HCT116 (cell line): ENCODE results near the gene CRB1.

Experiments used
- EGR1 ChIP-seq: IDR thresholded peaks from 2 replicates; pipeline ENCODE4 v1.6.1; 2012; ENCODE audit warnings: low read depth
- EZH2 ChIP-seq: fragments of 200-600 bp; sonication (generic); IDR thresholded peaks from 2 replicates; pipeline ENCODE4 v1.6.1; 2017; ENCODE audit warnings: antibody characterized with exemption, mixed run types
- FOSL1 ChIP-seq: IDR thresholded peaks from 2 replicates; pipeline ENCODE4 v1.6.1; 2012; ENCODE audit warnings: low read depth
- JUND ChIP-seq: IDR thresholded peaks from 2 replicates; pipeline ENCODE4 v1.6.1; 2012
- POLR2A ChIP-seq: IDR thresholded peaks from 2 replicates; pipeline ENCODE4 v1.7.0; 2011; ENCODE audit warnings: borderline replicate concordance; ENCODE audit not compliant: insufficient read depth, insufficient read length; ENCODE audit errors: extremely low read depth
- SRF ChIP-seq: IDR thresholded peaks from 2 replicates; pipeline ENCODE4 v1.6.1; 2012; ENCODE audit warnings: low read depth
- TF ChIP-seq, protein P1 (sequence below): IDR thresholded peaks from 2 replicates; pipeline ENCODE4 v1.6.1; 2012; ENCODE audit warnings: low read depth
- TF ChIP-seq, protein P2 (sequence below), 3 experiments: fragments of 200-600 bp in 1 of 3; sonication (generic) in 1 of 3; IDR thresholded peaks in 2 of 3; conservative IDR thresholded peaks in 1 of 3; 2 replicates each; pipeline ENCODE4 v1.5.1; 2012 to 2017; ENCODE audit warnings: low read depth in 2 of 3, low read length in 2 of 3, antibody characterized with exemption in 1 of 3, borderline replicate concordance in 1 of 3, control low read depth in 1 of 3, mild to moderate bottlenecking in 1 of 3, mixed read lengths in 1 of 3, mixed run types in 1 of 3, moderate library complexity in 1 of 3; ENCODE audit not compliant: insufficient read depth in 1 of 3
- TF ChIP-seq, protein P3 (sequence below): IDR thresholded peaks from 2 replicates; pipeline ENCODE4 v1.6.1; 2011; ENCODE audit warnings: mild to moderate bottlenecking, low read length, moderate library complexity; ENCODE audit not compliant: insufficient replicate concordance; ENCODE audit errors: extremely low read depth

DNA sequence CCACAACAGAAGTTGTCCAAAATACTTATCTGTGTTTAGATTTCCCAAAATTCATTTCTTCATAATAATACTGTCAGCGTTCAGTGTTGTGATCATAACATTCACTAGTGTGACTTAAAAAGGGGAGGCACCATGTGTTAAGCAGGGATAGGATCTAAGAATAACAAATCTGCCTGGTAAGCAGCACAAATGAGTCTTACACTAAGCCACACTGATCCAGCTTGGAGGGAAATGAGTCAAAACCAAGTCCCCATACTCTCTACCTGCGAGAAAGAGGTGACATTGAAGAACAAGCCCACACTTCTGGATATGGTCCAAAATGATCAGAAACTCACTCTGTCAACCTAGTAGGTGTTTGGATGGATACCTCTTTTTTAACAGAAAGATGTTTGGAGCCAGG, 145.5 kb downstream of the CRB1 start:
- TF ChIP-seq, protein P1, sequence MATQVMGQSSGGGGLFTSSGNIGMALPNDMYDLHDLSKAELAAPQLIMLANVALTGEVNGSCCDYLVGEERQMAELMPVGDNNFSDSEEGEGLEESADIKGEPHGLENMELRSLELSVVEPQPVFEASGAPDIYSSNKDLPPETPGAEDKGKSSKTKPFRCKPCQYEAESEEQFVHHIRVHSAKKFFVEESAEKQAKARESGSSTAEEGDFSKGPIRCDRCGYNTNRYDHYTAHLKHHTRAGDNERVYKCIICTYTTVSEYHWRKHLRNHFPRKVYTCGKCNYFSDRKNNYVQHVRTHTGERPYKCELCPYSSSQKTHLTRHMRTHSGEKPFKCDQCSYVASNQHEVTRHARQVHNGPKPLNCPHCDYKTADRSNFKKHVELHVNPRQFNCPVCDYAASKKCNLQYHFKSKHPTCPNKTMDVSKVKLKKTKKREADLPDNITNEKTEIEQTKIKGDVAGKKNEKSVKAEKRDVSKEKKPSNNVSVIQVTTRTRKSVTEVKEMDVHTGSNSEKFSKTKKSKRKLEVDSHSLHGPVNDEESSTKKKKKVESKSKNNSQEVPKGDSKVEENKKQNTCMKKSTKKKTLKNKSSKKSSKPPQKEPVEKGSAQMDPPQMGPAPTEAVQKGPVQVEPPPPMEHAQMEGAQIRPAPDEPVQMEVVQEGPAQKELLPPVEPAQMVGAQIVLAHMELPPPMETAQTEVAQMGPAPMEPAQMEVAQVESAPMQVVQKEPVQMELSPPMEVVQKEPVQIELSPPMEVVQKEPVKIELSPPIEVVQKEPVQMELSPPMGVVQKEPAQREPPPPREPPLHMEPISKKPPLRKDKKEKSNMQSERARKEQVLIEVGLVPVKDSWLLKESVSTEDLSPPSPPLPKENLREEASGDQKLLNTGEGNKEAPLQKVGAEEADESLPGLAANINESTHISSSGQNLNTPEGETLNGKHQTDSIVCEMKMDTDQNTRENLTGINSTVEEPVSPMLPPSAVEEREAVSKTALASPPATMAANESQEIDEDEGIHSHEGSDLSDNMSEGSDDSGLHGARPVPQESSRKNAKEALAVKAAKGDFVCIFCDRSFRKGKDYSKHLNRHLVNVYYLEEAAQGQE: no peak
- TF ChIP-seq EZH2 (no peak), POLR2A (no peak), JUND (no peak), EGR1 (no peak), SRF (no peak), FOSL1 (no peak)
- TF ChIP-seq, protein P2, sequence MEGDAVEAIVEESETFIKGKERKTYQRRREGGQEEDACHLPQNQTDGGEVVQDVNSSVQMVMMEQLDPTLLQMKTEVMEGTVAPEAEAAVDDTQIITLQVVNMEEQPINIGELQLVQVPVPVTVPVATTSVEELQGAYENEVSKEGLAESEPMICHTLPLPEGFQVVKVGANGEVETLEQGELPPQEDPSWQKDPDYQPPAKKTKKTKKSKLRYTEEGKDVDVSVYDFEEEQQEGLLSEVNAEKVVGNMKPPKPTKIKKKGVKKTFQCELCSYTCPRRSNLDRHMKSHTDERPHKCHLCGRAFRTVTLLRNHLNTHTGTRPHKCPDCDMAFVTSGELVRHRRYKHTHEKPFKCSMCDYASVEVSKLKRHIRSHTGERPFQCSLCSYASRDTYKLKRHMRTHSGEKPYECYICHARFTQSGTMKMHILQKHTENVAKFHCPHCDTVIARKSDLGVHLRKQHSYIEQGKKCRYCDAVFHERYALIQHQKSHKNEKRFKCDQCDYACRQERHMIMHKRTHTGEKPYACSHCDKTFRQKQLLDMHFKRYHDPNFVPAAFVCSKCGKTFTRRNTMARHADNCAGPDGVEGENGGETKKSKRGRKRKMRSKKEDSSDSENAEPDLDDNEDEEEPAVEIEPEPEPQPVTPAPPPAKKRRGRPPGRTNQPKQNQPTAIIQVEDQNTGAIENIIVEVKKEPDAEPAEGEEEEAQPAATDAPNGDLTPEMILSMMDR (IDR thresholded peaks at IDR 0.05 in 2 of 3, conservative IDR thresholded peaks at IDR 0.05 in 1 of 3; ENCODE audit: borderline replicate concordance in 1 of 3, insufficient read depth in 1 of 3, low read depth in 2 of 3, low read length in 2 of 3): no peak
- TF ChIP-seq, protein P3, sequence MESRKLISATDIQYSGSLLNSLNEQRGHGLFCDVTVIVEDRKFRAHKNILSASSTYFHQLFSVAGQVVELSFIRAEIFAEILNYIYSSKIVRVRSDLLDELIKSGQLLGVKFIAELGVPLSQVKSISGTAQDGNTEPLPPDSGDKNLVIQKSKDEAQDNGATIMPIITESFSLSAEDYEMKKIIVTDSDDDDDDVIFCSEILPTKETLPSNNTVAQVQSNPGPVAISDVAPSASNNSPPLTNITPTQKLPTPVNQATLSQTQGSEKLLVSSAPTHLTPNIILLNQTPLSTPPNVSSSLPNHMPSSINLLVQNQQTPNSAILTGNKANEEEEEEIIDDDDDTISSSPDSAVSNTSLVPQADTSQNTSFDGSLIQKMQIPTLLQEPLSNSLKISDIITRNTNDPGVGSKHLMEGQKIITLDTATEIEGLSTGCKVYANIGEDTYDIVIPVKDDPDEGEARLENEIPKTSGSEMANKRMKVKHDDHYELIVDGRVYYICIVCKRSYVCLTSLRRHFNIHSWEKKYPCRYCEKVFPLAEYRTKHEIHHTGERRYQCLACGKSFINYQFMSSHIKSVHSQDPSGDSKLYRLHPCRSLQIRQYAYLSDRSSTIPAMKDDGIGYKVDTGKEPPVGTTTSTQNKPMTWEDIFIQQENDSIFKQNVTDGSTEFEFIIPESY: no peak
